GM23338 (cell line): ENCODE results near the gene DCD. TPM values are rescaled to one million over a fixed set of nuclear protein-coding genes. Genes with fewer than 3 reads are reported as not detected.

ENCODE experiments used
- ATAC-seq: fragments of 200-7000 bp; cut with Tn5 transposase; 3 replicates; pipeline ENCODE4 v1.9.1; 2020
- DNase-seq: peaks from one replicate; pipeline ENCODE4 v3.0.0-alpha.2; 2015; ENCODE audit warnings: low spot score
- H2AFZ ChIP-seq: fragments of 200-600 bp; sonication (generic); 2 replicates; pipeline ENCODE4 v1.8.0; 2016; ENCODE audit warnings: antibody characterized with exemption, mild to moderate bottlenecking, moderate library complexity
- H3F3A ChIP-seq: fragments of 200-600 bp; sonication (generic); replicated peaks from 2 replicates; pipeline ENCODE4 v1.8.0; 2017; ENCODE audit warnings: antibody characterized with exemption, mixed run types, low read depth
- H3K27ac ChIP-seq: fragments of 200-600 bp; sonication (generic); 2 replicates; pipeline ENCODE4 v1.6.1; 2016; ENCODE audit warnings: low read depth
- H3K27me3 ChIP-seq: fragments of 200-600 bp; sonication (generic); 2 replicates; pipeline ENCODE4 v1.8.0; 2016; ENCODE audit warnings: mild to moderate bottlenecking, mixed run types, moderate library complexity; ENCODE audit not compliant: insufficient read depth
- H3K36me3 ChIP-seq: fragments of 200-600 bp; sonication (generic); 2 replicates; pipeline ENCODE4 v1.8.0; 2016; ENCODE audit warnings: mild to moderate bottlenecking; ENCODE audit not compliant: insufficient read depth
- H3K4me1 ChIP-seq: fragments of 200-600 bp; sonication (generic); 2 replicates; pipeline ENCODE4 v1.8.0; 2016; ENCODE audit warnings: mild to moderate bottlenecking, moderate library complexity; ENCODE audit not compliant: insufficient read depth
- H3K4me2 ChIP-seq: fragments of 200-600 bp; sonication (generic); 2 replicates; pipeline ENCODE4 v1.7.1; 2017; ENCODE audit warnings: mixed run types
- H3K4me3 ChIP-seq: fragments of 200-600 bp; sonication (generic); 2 replicates; pipeline ENCODE4 v1.6.1; 2016; ENCODE audit warnings: mixed run types
- H3K79me2 ChIP-seq: fragments of 200-600 bp; sonication (generic); replicated peaks from 2 replicates; pipeline ENCODE4 v1.8.0; 2017; ENCODE audit warnings: mild to moderate bottlenecking; ENCODE audit not compliant: insufficient read depth
- H3K9me2 ChIP-seq: fragments of 200-600 bp; sonication (generic); 2 replicates; pipeline ENCODE4 v1.8.0; 2017; ENCODE audit not compliant: insufficient read depth
- H4K20me1 ChIP-seq: fragments of 200-600 bp; sonication (generic); replicated peaks from 2 replicates; pipeline ENCODE4 v1.8.0; 2017; ENCODE audit warnings: mild to moderate bottlenecking; ENCODE audit not compliant: insufficient read depth
- H3K27ac Mint-ChIP-seq: 2 replicates; pipeline ENCODE4 v1.8.0; 2020; ENCODE audit warnings: inconsistent platforms, mild to moderate bottlenecking, moderate library complexity, mixed read lengths
- H3K27me3 Mint-ChIP-seq: 3 replicates; pipeline ENCODE4 v1.8.0; 2022; ENCODE audit warnings: low read depth, mild to moderate bottlenecking, moderate library complexity, mixed read lengths, inconsistent platforms; ENCODE audit not compliant: insufficient read depth, poor library complexity
- H3K36me3 Mint-ChIP-seq: 3 replicates; pipeline ENCODE4 v1.8.0; 2021; ENCODE audit warnings: low read depth, mild to moderate bottlenecking, inconsistent platforms, moderate library complexity, mixed read lengths
- H3K4me1 Mint-ChIP-seq: 3 replicates; pipeline ENCODE4 v1.8.0; 2020; ENCODE audit warnings: mild to moderate bottlenecking, inconsistent platforms, mixed read lengths
- H3K4me3 Mint-ChIP-seq: 3 replicates; pipeline ENCODE4 v1.8.0; 2021; ENCODE audit warnings: moderate library complexity, mild to moderate bottlenecking, inconsistent platforms, mixed read lengths
- H3K9me3 Mint-ChIP-seq: 3 replicates; pipeline ENCODE4 v1.8.0; 2020; ENCODE audit warnings: moderate library complexity, mild to moderate bottlenecking, inconsistent platforms, mixed read lengths
- CTCF ChIP-seq, 2 experiments: fragments of 200-600 bp in 1 of 2; sonication (generic) in 1 of 2; conservative IDR thresholded peaks; 2 replicates each; pipeline versions ENCODE4 v1.5.1 to v1.6.1; 2016 to 2017; ENCODE audit warnings: antibody characterized with exemption in 2 of 2, low read depth in 2 of 2, mild to moderate bottlenecking in 2 of 2, moderate library complexity in 1 of 2
- JUNB ChIP-seq: IDR thresholded peaks from one replicate; pipeline ENCODE4 v1.6.1; 2016; ENCODE audit warnings: antibody characterized with exemption; ENCODE audit not compliant: unreplicated experiment
- STAT1 ChIP-seq: IDR thresholded peaks from one replicate; pipeline ENCODE4 v1.6.1; 2016; ENCODE audit warnings: antibody characterized with exemption; ENCODE audit not compliant: unreplicated experiment
- ZNF114 ChIP-seq: fragments of 250-450 bp; sonication (Bioruptor Pico); IDR thresholded peaks from 2 replicates; pipeline ENCODE4 v1.5.0; 2020; ENCODE audit warnings: mild to moderate bottlenecking, moderate library complexity
- ZNF331 ChIP-seq: fragments of 250-450 bp; sonication (Bioruptor Pico); IDR thresholded peaks from 2 replicates; pipeline ENCODE4 v1.5.0; 2020; ENCODE audit warnings: low read depth, mild to moderate bottlenecking, moderate library complexity
- ZNF462 ChIP-seq: fragments of 250-450 bp; sonication (Bioruptor Pico); IDR thresholded peaks from 2 replicates; pipeline ENCODE4 v1.5.0; 2020; ENCODE audit warnings: mild to moderate bottlenecking, moderate library complexity
- polyA plus RNA-seq: library from polyadenylated mRNA; unstranded; fragments of >200 nt; fragmentation: Nextera tagmentation; extraction: Ambion mirVana; gene quantifications from 2 replicates; pipeline ENCODE4 v1.2.1, GENCODE V29; 2016
- total RNA-seq: library from RNA; depleted of rRNA; stranded (reverse); fragments of >200 nt; shearing (Covaris generic); gene quantifications from 2 replicates; pipeline ENCODE4 v1.2.3, GENCODE V29; 2014

DCD gene
- total and polyA plus RNA-seq, 2 experiments from 2014 or later = not detected

- TF ChIP-seq CTCF (conservative IDR thresholded peaks at IDR 0.05; ENCODE audit: low read depth in 2 of 2) (no peak), ZNF114 (CRISPR knock-in tag) (no peak), ZNF462 (CRISPR knock-in tag) (no peak), STAT1 (no peak)
Observed at GRCh38 chr12:54608156-54608555, 40.0 kb downstream of the DCD start (continued).

GRCh38 chr12:54606556-54606955, 41.6 kb downstream of the DCD start:
- Histone ChIP-seq H3K4me1 (no peaks in the 10 kb centered on the region), H3K27me3 (peaks cover 18% of the 10 kb centered on the region), H3K4me3 (no peak overlapping the region), H2AFZ (no peak overlapping the region), H3K36me3 (no peaks in the 10 kb centered on the region), H3K9me2 (no peaks in the 10 kb centered on the region), H3K4me2 (no peak overlapping the region), H3F3A (no peaks in the 10 kb centered on the region), H3K27ac (no peak overlapping the region), H3K79me2 (no peaks in the 10 kb centered on the region), H4K20me1 (no peaks in the 10 kb centered on the region)
- ATAC-seq (no peak), DNase-seq (no peak)
- Mint-ChIP-seq H3K9me3 (no peaks in the 10 kb centered on the region), H3K4me3 (no peak overlapping the region), H3K27ac (no peak overlapping the region), H3K36me3 (no peaks in the 10 kb centered on the region), H3K27me3 (peaks cover 2% of the 10 kb centered on the region), H3K4me1 (peaks cover 6% of the 10 kb centered on the region; the same call in 2 of the 3 replicates)
- TF ChIP-seq JUNB (no peak), ZNF462 (CRISPR knock-in tag) (no peak), ZNF331 (CRISPR knock-in tag) (no peak)
